Natural killer cell treated with Interleukin-12 subunit alpha and Interleukin-12 subunit beta and Interleukin-15 and Interleukin-18, amount 100 ng/mL, for 72 hours (primary cell): Measurements from ENCODE around the gene DRGX. TPM values are rescaled to one million over a fixed set of nuclear protein-coding genes. Genes with fewer than 3 reads are reported as not detected.

ENCODE experiments used
- ATAC-seq, 2 donors: fragments of 150-1000 bp; cut with Tn5 transposase in 1 of 2; sonication (Bioruptor Pico), chemical (Tn5 transposase) in 1 of 2; 2 replicates each; pipeline ENCODE4 v1.10.0; 2021
- DNase-seq: peaks from one replicate; pipeline ENCODE4 v3.0.0; 2022; ENCODE audit warnings: low spot score
- H3K27ac Mint-ChIP-seq, 2 donors: 1 replicate in 1 of 2; 2 replicates in 1 of 2; pipeline ENCODE4 v1.8.0; 2022; ENCODE audit warnings: mixed read lengths in 2 of 2, mild to moderate bottlenecking in 1 of 2, moderate library complexity in 1 of 2
- H3K27me3 Mint-ChIP-seq, 2 donors: 1 replicate in 1 of 2; 2 replicates in 1 of 2; pipeline ENCODE4 v1.8.0; 2022; ENCODE audit warnings: mixed read lengths in 2 of 2
- H3K36me3 Mint-ChIP-seq: one replicate; pipeline ENCODE4 v1.8.0; 2022; ENCODE audit warnings: mixed read lengths
- H3K4me1 Mint-ChIP-seq, 2 donors: 1 replicate in 1 of 2; 2 replicates in 1 of 2; pipeline ENCODE4 v1.8.0; 2022; ENCODE audit warnings: low read depth in 2 of 2, mixed read lengths in 2 of 2, mild to moderate bottlenecking in 1 of 2
- H3K4me3 Mint-ChIP-seq: one replicate; pipeline ENCODE4 v1.8.0; 2022; ENCODE audit warnings: mixed read lengths
- H3K9me3 Mint-ChIP-seq: 2 replicates; pipeline ENCODE4 v1.8.0; 2022; ENCODE audit warnings: mixed read lengths
- total RNA-seq, 2 donors: library from RNA; stranded (reverse); gene quantifications; one replicate each; pipeline ENCODE4 v1.2.3, GENCODE V29; 2022

The DRGX gene
- total RNA-seq, 2 donors from 2014 or later = not detected

DNA sequence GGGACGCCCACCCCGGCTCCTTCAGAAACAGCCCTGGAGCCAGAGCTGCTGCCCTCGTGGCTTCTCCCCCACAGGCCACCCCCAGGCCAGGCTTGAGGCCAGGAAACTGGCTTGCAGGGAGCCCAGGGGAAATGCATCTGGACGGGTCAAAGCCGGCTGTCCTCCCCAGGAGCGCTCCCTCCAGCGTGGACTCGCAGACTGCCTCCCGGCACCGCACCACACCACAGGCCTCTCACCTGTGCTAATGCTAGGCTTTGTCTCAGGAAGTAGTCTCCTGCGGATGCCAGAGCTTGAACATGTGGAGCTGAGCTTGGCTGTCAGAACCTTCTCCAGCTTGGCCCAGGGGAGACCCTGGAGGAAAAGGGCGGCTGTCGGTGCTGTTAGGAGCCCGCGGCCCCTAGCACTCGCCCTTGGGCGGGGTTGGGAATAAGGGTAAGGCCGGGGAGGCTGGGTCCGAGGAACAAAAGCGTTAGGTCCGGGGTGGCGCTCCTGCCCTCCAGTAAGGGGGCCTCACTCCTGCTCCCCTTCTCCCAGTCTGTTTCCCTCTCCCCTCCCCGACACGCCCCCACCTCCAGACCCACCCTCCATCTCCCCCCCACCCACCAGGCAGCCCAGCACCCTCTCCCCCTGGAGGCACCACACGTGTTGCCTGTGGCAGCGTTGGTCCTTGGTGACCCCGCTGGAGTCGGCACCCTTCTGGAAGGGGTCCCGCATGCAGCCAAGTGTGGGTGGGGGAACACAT lies 21.6 kb upstream of the DRGX start:
- ATAC-seq (peak; percentile 32 to 56), DNase-seq (no peak)
- H3K4me3 Mint-ChIP-seq = no peak overlapping the region
- no peak overlapping the region for H3K27ac Mint-ChIP-seq
- H3K36me3 Mint-ChIP-seq = no peaks in the 10 kb centered on the region
- H3K27me3 Mint-ChIP-seq = peaks cover 7 to 19% of the 10 kb centered on the region in 2 donors
- peaks cover 0 to 2% of the 10 kb centered on the region in 2 donors for H3K4me1 Mint-ChIP-seq
- H3K9me3 Mint-ChIP-seq = no peaks in the 10 kb centered on the region

DNA sequence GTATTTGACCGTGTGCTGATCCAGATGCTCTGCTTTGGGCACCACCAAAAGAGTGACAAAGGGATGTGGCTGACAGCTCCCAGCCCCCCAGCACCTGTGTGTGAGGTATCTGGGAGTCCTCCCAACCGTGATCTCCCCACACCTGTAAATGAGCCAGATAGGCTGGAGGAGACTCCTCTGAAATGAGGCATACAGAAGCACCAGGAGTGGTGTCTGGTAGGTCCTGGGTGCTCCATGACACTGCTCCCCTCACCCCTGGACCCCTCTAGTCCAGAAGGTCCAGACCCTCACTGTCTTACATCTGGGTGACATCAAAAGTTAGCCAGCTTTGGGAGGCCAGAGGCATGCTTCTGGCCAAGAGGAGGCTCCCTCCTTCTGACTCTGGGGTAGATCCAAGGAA lies 20.0 kb upstream of the DRGX start:
- Mint-ChIP-seq H3K4me1 (peaks cover 0 to 2% of the 10 kb centered on the region in 2 donors), H3K36me3 (no peaks in the 10 kb centered on the region), H3K4me3 (no peak overlapping the region), H3K27me3 (peaks cover 7 to 14% of the 10 kb centered on the region in 2 donors), H3K27ac (no peak overlapping the region), H3K9me3 (no peaks in the 10 kb centered on the region)
- ATAC-seq (no peak), DNase-seq (no peak)

DNA sequence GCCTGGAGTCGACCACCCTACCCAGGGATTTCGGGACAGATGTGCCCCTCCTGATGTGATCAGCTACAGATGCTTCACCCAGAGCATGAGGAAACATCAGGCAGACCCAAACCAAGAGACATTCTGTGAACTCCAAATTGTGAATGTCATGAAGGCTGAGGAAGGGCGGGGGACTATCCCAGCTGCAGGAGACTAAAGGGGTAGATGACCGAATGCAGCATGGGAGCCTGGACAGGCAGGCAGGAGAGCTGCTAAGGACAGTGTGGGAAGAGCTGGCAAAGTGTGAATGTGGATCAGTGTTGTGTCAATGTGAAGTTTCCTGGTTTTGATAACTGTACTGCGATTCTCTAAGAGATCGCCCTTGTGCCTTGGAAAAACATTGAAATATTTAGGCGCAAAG lies 19.2 kb upstream of the DRGX start:
- DNase-seq (no peak), ATAC-seq (no peak)
- no peaks in the 10 kb centered on the region for H3K36me3 Mint-ChIP-seq
- H3K27me3 Mint-ChIP-seq = peaks cover 12 to 14% of the 10 kb centered on the region in 2 donors
- H3K4me3 Mint-ChIP-seq = no peak overlapping the region
- no peaks in the 10 kb centered on the region for H3K9me3 Mint-ChIP-seq
- H3K27ac Mint-ChIP-seq = no peak overlapping the region
- peaks cover 0 to under 1% of the 10 kb centered on the region in 2 donors for H3K4me1 Mint-ChIP-seq

DNA sequence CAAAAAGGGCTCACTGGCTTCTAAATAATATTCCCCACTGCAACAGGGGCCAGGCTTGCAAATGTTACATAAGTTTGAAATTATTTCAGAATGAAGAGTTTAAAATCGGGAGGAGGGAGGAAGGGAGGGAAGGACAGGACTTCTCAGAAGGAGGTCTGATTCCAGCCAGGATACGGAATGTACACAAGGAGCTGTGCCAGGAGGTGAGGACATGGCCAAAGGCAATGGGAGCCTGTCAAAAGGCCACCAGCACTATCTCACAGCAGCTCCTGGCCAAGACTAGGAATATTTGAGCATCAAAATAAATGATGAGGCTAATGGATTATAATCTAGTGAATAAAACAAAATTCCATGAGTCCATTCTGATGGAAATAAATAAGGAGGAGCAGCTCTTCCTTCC lies 18.6 kb upstream of the DRGX start:
- Mint-ChIP-seq H3K4me1 (no peaks in the 10 kb centered on the region), H3K36me3 (no peaks in the 10 kb centered on the region), H3K4me3 (no peak overlapping the region), H3K9me3 (no peaks in the 10 kb centered on the region), H3K27ac (no peak overlapping the region), H3K27me3 (peaks cover 14% of the 10 kb centered on the region in 2 donors)
- ATAC-seq = no peak
- no peak for DNase-seq

DNA sequence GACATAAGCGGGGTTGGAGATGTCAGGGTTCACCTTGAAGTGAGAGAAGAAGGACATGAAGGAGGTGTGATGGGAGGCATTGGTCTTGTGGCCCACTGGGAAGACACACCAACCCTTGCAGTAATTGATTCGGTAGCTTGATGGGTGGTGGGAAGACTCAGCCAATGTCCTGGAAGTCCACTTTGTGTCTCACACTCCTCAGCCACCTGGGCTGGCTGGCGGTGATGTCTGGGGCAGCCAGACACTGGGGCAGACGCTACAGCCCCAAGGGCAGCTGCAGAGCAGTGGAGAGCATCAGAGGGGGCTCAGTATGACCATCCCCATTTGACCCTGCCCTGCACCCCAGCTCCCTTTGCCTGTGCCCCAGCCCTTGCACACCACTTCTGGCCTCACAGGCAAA lies 16.7 kb upstream of the DRGX start:
- Mint-ChIP-seq H3K4me1 (peaks cover 0 to 2% of the 10 kb centered on the region in 2 donors), H3K4me3 (no peak overlapping the region), H3K36me3 (no peaks in the 10 kb centered on the region), H3K9me3 (no peaks in the 10 kb centered on the region), H3K27me3 (peaks cover 20 to 21% of the 10 kb centered on the region in 2 donors), H3K27ac (no peak overlapping the region)
- DNase-seq = no peak
- no peak for ATAC-seq

DNA sequence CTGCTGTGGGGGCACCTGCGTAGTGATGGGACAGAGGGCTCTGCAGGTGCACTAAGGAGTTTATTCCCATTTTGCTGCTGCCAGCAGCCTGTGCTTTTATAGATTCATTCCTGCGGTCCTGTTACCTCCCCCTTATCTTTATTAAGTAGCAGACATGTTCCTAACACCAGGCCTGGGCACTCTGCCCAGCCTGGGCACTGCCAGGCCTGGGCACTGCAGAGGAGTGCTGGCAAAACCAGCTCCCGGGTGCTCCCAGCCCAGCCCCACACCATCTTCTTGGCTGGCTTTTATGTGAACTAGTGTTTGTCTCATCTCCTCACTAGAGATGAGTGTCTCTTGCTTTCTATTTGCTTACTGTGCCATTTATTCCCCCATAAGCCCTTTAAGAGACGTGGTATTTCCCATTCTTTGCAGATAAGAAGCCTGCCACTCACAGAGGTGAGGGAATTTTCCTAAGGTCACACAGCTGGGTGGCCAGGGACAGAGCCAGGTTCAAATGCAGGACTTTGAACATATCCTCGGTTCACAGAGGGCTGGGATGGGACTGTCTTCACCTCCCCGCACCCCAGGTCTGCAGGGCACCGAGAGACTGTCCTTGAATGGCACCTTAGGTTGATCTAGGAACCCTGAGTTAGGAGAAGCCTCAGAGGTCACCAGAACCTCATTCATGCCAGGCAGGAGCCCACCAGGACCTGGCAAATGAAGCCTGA lies 14.6 kb upstream of the DRGX start:
- Mint-ChIP-seq H3K4me1 (peaks cover 0 to 2% of the 10 kb centered on the region in 2 donors), H3K27ac (no peak overlapping the region), H3K27me3 (peaks cover 21 to 26% of the 10 kb centered on the region in 2 donors), H3K4me3 (no peak overlapping the region), H3K9me3 (no peaks in the 10 kb centered on the region), H3K36me3 (no peaks in the 10 kb centered on the region)
- ATAC-seq (no peak), DNase-seq (no peak)

DNA sequence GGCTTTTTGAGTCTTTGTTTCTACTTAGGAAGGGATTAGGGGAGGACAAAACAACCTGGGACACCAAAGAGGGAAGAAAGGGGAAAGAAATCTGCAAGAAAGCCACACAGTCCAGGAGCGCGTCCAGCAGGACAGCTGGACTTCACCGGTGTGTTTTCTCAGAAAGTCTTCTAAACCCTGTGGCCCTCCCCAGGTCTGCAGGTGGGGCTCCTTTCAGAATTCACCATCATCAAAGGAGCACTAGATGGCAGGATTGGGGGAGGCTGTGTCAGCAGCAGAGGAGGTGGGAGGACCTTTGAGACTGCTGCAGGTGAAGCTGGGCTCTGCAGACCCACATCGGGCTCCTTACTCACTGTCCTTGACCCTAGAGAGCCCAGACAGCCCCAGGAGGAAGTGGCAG lies 13.9 kb upstream of the DRGX start:
- H3K4me1 Mint-ChIP-seq = peaks cover 0 to 2% of the 10 kb centered on the region in 2 donors
- H3K27ac Mint-ChIP-seq = no peak overlapping the region
- no peaks in the 10 kb centered on the region for H3K36me3 Mint-ChIP-seq
- ATAC-seq (no peak), DNase-seq (no peak)
- peaks cover 18 to 27% of the 10 kb centered on the region in 2 donors for H3K27me3 Mint-ChIP-seq
- H3K9me3 Mint-ChIP-seq = no peaks in the 10 kb centered on the region
- H3K4me3 Mint-ChIP-seq = no peak overlapping the region

DNA sequence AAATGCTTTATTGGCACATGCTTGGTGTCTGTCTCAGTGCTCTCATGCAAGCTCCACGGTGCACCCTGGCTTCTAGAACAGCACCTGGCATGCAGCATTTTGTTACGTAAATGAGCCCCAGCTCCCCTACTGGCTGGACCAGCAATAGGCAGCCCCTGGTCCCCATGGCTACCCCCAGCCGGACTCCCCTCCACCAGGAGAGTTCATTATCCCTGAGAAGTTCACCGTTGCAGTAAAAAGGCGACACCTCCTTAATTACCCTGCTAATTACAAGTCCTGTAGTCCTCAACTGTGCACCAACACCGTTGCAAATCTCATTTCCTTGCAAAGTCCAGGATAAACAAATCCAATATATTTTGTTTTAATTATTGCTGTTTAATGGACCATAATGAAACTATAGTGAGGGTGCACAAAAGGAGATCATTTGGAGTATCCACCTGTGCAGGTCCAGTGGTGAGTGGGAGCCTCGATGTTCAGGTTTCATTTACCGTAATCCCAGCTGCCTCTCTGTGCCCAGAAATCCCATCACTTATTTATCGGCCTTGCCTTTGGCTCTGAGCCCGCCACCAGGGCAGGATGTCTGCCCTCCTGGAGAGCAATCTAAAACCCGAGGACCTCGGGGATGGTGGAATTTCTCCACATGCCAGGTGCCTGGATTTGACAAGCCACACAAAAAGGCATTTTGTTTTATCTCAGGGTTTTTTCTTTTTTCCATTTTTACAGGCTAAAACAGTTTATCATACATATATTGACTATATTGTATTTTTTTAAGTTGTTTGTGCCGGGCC lies 12.8 kb upstream of the DRGX start:
- Mint-ChIP-seq H3K4me3 (no peak overlapping the region), H3K4me1 (peaks cover 0 to 2% of the 10 kb centered on the region in 2 donors), H3K27ac (no peak overlapping the region), H3K9me3 (no peaks in the 10 kb centered on the region), H3K36me3 (no peaks in the 10 kb centered on the region), H3K27me3 (peaks cover 25 to 30% of the 10 kb centered on the region in 2 donors)
- no peak for DNase-seq
- no peak for ATAC-seq

DNA sequence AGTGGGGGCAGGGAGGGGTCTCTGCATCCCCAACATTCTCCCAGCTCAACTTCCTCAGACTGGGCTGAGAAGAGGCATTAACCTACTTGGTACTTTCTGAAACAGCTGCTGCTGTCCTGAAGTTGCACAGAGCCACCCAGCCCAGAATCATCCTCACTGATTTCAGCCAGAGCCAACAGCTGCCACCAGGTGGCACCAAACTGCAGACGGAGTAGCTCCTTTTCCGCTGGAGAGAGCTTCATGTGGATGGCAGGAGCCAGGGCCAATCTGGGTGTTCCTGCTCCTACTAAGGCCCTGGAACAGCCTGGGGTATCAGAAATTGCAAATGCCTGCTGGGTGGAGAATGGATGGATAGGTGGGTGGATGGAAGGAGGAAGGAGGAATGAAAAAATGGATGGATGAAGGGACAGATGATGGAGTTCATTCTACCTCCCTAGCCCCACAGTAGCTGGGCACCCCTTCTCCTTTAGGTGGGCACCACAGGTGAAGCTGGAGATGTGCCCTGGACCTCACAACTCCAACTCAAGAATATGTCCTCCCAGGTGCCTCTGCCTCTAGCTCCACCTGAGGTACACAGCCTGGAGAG lies 11.8 kb upstream of the DRGX start:
- no peaks in the 10 kb centered on the region for H3K9me3 Mint-ChIP-seq
- H3K4me1 Mint-ChIP-seq = peaks cover 0 to 2% of the 10 kb centered on the region in 2 donors
- DNase-seq (peak; percentile 78), ATAC-seq (peak; percentile 60 to 67)
- H3K4me3 Mint-ChIP-seq = no peak overlapping the region
- H3K36me3 Mint-ChIP-seq = no peaks in the 10 kb centered on the region
- H3K27me3 Mint-ChIP-seq = peaks cover 29 to 41% of the 10 kb centered on the region in 2 donors
- H3K27ac Mint-ChIP-seq = no peak overlapping the region

DNA sequence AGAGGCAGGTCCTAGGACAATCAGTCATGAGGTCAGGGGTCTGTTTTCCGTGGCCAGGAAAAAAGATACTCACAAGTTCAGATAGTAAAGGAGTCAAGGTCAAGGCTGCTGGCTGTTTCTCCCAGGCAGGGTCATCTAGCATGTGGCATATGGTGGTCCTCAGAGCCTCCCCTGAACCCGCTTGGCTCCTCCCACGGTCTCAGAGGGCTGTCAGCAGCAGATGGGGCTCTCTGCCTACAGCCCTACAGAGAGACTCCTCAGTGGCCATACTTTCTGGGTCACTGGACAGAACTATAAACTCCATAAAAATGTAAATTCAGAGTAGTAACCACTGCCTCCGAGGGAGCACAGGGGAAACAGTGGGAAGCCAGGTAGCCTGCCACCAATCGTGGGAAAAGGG lies 11.3 kb upstream of the DRGX start:
- Mint-ChIP-seq H3K27me3 (peaks cover 30 to 45% of the 10 kb centered on the region in 2 donors), H3K4me3 (no peak overlapping the region), H3K9me3 (no peaks in the 10 kb centered on the region), H3K4me1 (peaks cover 0 to 2% of the 10 kb centered on the region in 2 donors), H3K27ac (no peak overlapping the region), H3K36me3 (no peaks in the 10 kb centered on the region)
- no peak for DNase-seq
- no peak for ATAC-seq

DNA sequence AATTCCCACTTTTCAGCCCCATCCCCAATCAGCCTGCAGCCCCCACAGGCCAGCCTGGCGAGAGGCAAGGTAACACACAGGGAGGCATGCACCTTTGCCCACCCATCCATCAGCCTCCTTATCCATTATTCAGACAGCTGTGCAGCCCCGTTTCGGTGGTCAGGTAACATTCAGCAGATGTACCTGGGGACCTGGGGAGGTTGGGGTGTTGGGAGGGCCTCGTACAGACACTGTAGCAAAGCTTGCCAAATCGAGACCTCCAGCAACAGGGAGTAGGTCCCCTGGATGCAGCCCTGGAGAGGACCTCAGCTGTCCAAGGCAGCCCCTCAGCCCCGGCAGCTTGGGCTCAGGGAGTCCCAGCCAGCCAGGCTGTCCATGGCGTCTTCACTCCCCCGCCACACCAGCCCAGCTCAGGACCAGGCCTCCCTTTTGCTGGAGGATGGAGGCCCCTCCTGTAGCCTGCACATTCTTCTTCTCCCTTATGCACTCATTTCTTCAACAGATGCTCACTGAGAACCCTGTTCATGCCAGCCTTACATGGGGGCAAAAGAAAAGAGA lies 8.5 kb upstream of the DRGX start:
- H3K27ac Mint-ChIP-seq = no peak overlapping the region
- H3K27me3 Mint-ChIP-seq = peaks cover 30 to 59% of the 10 kb centered on the region in 2 donors
- H3K9me3 Mint-ChIP-seq = no peaks in the 10 kb centered on the region
- DNase-seq = no peak
- no peaks in the 10 kb centered on the region for H3K36me3 Mint-ChIP-seq
- no peak for ATAC-seq
- peaks cover 0 to 2% of the 10 kb centered on the region in 2 donors for H3K4me1 Mint-ChIP-seq
- no peak overlapping the region for H3K4me3 Mint-ChIP-seq

DNA sequence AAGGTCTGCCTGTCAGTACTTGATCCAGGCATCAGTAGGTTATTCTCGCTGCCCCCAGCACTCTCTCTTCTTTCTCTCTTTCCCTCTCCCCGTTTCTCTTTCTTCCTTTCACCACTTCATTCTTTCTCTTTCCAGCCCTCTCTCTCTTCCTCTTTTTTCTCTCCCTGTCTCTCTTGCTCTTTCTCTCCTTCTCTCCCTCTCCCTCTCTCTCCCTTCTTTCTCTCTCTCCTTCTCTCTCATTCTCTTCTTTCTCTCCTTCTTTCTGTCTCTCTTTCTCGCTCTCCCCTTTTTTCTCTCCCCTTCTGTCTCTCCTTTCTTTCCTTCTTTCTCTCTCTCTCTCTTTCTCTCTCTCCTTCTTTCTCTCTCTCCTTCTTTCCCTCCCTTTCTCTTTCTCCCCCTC lies 7.5 kb upstream of the DRGX start:
- Mint-ChIP-seq H3K4me1 (peaks cover 6% of the 10 kb centered on the region in 2 donors), H3K27me3 (peaks cover 34 to 66% of the 10 kb centered on the region in 2 donors), H3K27ac (no peak overlapping the region), H3K4me3 (no peak overlapping the region), H3K9me3 (no peaks in the 10 kb centered on the region), H3K36me3 (no peaks in the 10 kb centered on the region)
- no peak for ATAC-seq
- no peak for DNase-seq

DNA sequence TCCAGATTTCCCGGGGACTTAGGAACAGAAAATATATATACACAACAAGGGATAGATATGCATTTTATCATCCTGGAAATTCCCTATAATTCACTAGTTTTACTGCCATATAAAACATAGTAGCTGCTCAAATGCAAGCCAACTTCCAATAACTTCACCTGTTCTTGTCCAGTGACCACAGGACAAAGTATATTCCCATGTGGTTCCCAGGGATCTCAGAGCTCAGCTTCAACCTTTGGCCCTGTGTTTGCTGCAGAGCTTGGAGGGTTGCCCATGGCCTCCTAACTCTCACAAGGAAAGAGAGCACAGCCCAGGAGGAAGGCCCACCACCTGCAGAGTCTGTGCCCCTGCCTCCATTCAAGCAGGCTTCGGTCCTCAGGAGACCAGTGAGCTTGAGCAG lies 4.5 kb upstream of the DRGX start:
- H3K4me3 Mint-ChIP-seq = no peak overlapping the region
- no peaks in the 10 kb centered on the region for H3K9me3 Mint-ChIP-seq
- no peaks in the 10 kb centered on the region for H3K36me3 Mint-ChIP-seq
- peaks cover 38 to 58% of the 10 kb centered on the region in 2 donors for H3K27me3 Mint-ChIP-seq
- H3K27ac Mint-ChIP-seq = no peak overlapping the region
- no peak for ATAC-seq
- no peak for DNase-seq
- H3K4me1 Mint-ChIP-seq = peaks cover 7 to 8% of the 10 kb centered on the region in 2 donors
